Endodermal cell (in vitro differentiated cells): ENCODE data around the gene RABGAP1L. TPM values are rescaled to one million over a fixed set of nuclear protein-coding genes. Genes with fewer than 3 reads are reported as not detected.
A peak's percentile ranks its signal among the peaks of the same experiment; 100 is the strongest.

Experiments
- DNase-seq: peaks from one replicate; pipeline ENCODE4 v3.0.0-alpha.2; 2017
- H3K27ac ChIP-seq: 2 replicates; pipeline ENCODE4 v1.5.1; 2013; ENCODE audit warnings: mild to moderate bottlenecking, low read depth, low read length, moderate library complexity
- H3K27me3 ChIP-seq: 2 replicates; pipeline ENCODE4 v1.6.1; 2013; ENCODE audit warnings: mild to moderate bottlenecking, low read length, moderate library complexity; ENCODE audit not compliant: insufficient read depth, control insufficient read depth, poor library complexity, severe bottlenecking
- H3K36me3 ChIP-seq: 2 replicates; pipeline ENCODE4 v1.7.0; 2013; ENCODE audit warnings: mild to moderate bottlenecking, low read length, moderate library complexity; ENCODE audit not compliant: control insufficient read depth, insufficient read depth
- H3K4me1 ChIP-seq: one replicate; pipeline ENCODE4 v1.7.0; 2013; ENCODE audit warnings: low read length; ENCODE audit not compliant: control insufficient read depth, insufficient read depth
- H3K4me3 ChIP-seq: 2 replicates; pipeline ENCODE4 v1.5.1; 2013; ENCODE audit warnings: mild to moderate bottlenecking, low read length, moderate library complexity
- H3K9ac ChIP-seq: 2 replicates; pipeline ENCODE4 v1.6.1; 2013; ENCODE audit warnings: mild to moderate bottlenecking, low read length, moderate library complexity; ENCODE audit not compliant: poor library complexity, severe bottlenecking; ENCODE audit errors: extremely low read depth
- H3K9me3 ChIP-seq: 2 replicates; pipeline ENCODE4 v1.6.1; 2013; ENCODE audit warnings: mild to moderate bottlenecking, low read length, moderate library complexity; ENCODE audit not compliant: control insufficient read depth
- H3K27ac Mint-ChIP-seq: 2 replicates; pipeline ENCODE4 v1.8.0; 2020; ENCODE audit warnings: mixed read lengths
- H3K27me3 Mint-ChIP-seq: 2 replicates; pipeline ENCODE4 v1.8.0; 2021; ENCODE audit warnings: mild to moderate bottlenecking, mixed read lengths; ENCODE audit not compliant: insufficient read depth
- H3K36me3 Mint-ChIP-seq: 2 replicates; pipeline ENCODE4 v1.8.0; 2020; ENCODE audit warnings: low read depth, mixed read lengths
- H3K4me1 Mint-ChIP-seq: 2 replicates; pipeline ENCODE4 v1.8.0; 2020; ENCODE audit warnings: mixed read lengths
- H3K4me3 Mint-ChIP-seq: 2 replicates; pipeline ENCODE4 v1.8.0; 2020; ENCODE audit warnings: mild to moderate bottlenecking, moderate library complexity, mixed read lengths
- H3K9me3 Mint-ChIP-seq: 2 replicates; pipeline ENCODE4 v1.8.0; 2020; ENCODE audit warnings: mild to moderate bottlenecking, mixed read lengths
- CTCF ChIP-seq: fragments of 200-600 bp; sonication (generic); conservative IDR thresholded peaks from 2 replicates; pipeline ENCODE4 v1.5.0; 2021; ENCODE audit warnings: antibody characterized with exemption, mild to moderate bottlenecking
- WGBS, 2 experiments: methylation state at CpG; one replicate each; pipeline versions ENCODE4 v1.1.5 to v1.1.7; 2013; ENCODE audit warnings: missing lambda C conversion rate in 2 of 2, mixed read lengths in 1 of 2; ENCODE audit not compliant: insufficient coverage in 1 of 2, insufficient read length in 1 of 2; 5-methylcytosine and 5-hydroxymethylcytosine counted together
- total RNA-seq, 2 donors: library from RNA; stranded (reverse); fragmentation: NEBNext Ultra II Directional in 1 of 2; extraction: Animal tissue kit (Norgen Biotek cat#: 25700) in 1 of 2; gene quantifications; 2 replicates in 1 of 2; 3 replicates in 1 of 2; pipeline ENCODE4 v1.2.1, GENCODE V29; 2021

Gene RABGAP1L
- total RNA-seq, 2 donors from 2014 or later, result 32.5 to 36.9 TPM

DNA sequence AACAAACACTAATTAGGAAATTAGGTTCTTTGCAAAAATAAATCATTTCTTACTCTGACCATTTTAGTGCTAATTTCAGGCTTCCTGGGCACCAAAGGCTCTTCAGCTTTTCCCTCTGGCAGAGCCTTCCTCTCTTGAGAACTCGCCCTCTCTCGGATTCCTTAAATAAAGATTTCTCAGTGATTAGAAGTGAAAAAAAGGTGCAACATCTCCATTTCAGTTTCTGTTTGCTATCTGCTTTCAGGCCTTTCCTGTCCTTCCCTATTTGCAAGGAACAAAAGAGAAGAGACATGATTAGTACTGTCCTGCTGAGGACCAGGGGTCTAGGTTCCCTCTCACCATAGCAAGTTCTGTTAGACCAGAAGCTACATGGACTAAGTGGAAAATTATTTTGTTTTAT, 812.6 kb downstream of the RABGAP1L start:
- H3K9me3 ChIP-seq, result no peaks in the 10 kb centered on the region
- Mint-ChIP-seq H3K36me3 (peaks cover 6% of the 10 kb centered on the region), H3K4me1 (peaks cover 43% of the 10 kb centered on the region), H3K27me3 (no peaks in the 10 kb centered on the region), H3K4me3 (no peak overlapping the region), H3K27ac (peak overlapping the region; percentile 71), H3K9me3 (no peaks in the 10 kb centered on the region)
- H3K27ac ChIP-seq, result no peak overlapping the region
- no peak overlapping the region for H3K9ac ChIP-seq
- H3K4me1 ChIP-seq, result peaks cover 9% of the 10 kb centered on the region
- no peaks in the 10 kb centered on the region for H3K27me3 ChIP-seq
- no peak for DNase-seq
- no peak for TF ChIP-seq CTCF
- peak overlapping the region; percentile 12 for H3K4me3 ChIP-seq
- WGBS, 2 experiments, result 23% methylated on average over 2 of the region's 2 CpGs; no CpG with 5 or more reads in 1 of the 2 experiments
- no peaks in the 10 kb centered on the region for H3K36me3 ChIP-seq

- peaks cover 40% of the 10 kb centered on the region for H3K4me1 Mint-ChIP-seq
- no peaks in the 10 kb centered on the region for H3K9me3 Mint-ChIP-seq
- no peak for DNase-seq
- no peak overlapping the region for H3K27ac ChIP-seq
- no peak overlapping the region for H3K9ac ChIP-seq
- H3K27me3 Mint-ChIP-seq, result no peaks in the 10 kb centered on the region
- H3K4me3 ChIP-seq, result no peak overlapping the region
- WGBS, 2 experiments, result 85 to 100% methylated on average over 2 of the region's 2 CpGs
- H3K27me3 ChIP-seq, result no peaks in the 10 kb centered on the region
- peaks cover 9% of the 10 kb centered on the region for H3K36me3 ChIP-seq
- H3K4me1 ChIP-seq, result peaks cover 19% of the 10 kb centered on the region
- peaks cover 6% of the 10 kb centered on the region for H3K36me3 Mint-ChIP-seq
- TF ChIP-seq CTCF, result no peak
- H3K27ac Mint-ChIP-seq, result no peak overlapping the region
- no peaks in the 10 kb centered on the region for H3K9me3 ChIP-seq
- no peak overlapping the region for H3K4me3 Mint-ChIP-seq
Observed at GRCh38 chr1:174974711-174975119, 815.4 kb downstream of the RABGAP1L start.

DNA sequence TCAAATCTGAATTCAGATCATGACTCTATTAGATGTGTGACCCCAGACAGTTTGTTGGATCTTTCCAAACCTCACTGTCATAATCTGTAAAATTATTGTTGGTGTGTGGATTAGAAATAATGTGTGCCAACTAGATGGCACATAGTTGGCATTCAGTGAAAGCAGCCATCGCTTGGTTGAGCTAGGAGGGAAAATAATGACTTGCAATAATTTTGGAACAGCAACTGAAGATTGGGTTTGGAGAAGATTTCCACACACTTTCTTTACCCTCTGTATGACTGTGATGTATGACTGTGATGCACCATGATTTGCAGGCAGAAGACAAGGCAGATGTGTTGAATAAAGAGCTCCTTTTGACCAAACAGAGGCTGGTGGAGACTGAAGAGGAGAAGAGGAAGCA, 816.4 kb downstream of the RABGAP1L start:
- Histone ChIP-seq H3K27ac (no peak overlapping the region), H3K9ac (no peak overlapping the region), H3K36me3 (peaks cover 9% of the 10 kb centered on the region), H3K9me3 (no peaks in the 10 kb centered on the region), H3K4me1 (peaks cover 19% of the 10 kb centered on the region), H3K4me3 (no peak overlapping the region), H3K27me3 (no peaks in the 10 kb centered on the region)
- no peak for TF ChIP-seq CTCF
- WGBS, 2 experiments, result 90 to 100% methylated on average over 1 of the region's 1 CpG
- Mint-ChIP-seq H3K4me1 (peaks cover 45% of the 10 kb centered on the region), H3K9me3 (no peaks in the 10 kb centered on the region), H3K4me3 (no peak overlapping the region), H3K27me3 (no peaks in the 10 kb centered on the region), H3K36me3 (peaks cover 6% of the 10 kb centered on the region), H3K27ac (peak overlapping the region; percentile 9)
- DNase-seq, result no peak
